ENCODE results near the gene UBE2K. TPM values are rescaled to one million over a fixed set of nuclear protein-coding genes. Genes with fewer than 3 reads are reported as not detected.
"Not testable (repeated sequence)": the region's sequence is repeated elsewhere in the genome, so short reads cannot be mapped to it uniquely, and the experiment has no call there.

UBE2K gene
- total RNA-seq = 10 to 100 TPM; 12.2 to 19.5 TPM

GRCh38 chr4:39697740-39698423 lies at the start of gene UBE2K:
UBE2K (plus strand) TSS chr4:39698136; CDS start chr4:39698328, 192 bp downstream.
- Histone ChIP-seq H3K4me3 (peak within 1 kb of the TSS; percentile 58 to 65), H3K36me3 (replicated peaks in 1 of 2; ENCODE audit: insufficient read depth in 1 of 2, low read depth in 2 of 2) (no peaks in the 10 kb centered on the region), H3K4me1 (peaks cover 33% of the 10 kb centered on the region), H3K27me3 (no peaks in the 10 kb centered on the region), H3K9me3 (no peaks in the 10 kb centered on the region), H3K27ac (peak within 1 kb of the TSS; percentile 92 to 96 (median 94))
- peak; percentile 88 to 90 (median 90) for DNase-seq
- WGBS, 2 donors = 0% methylated on average over 17 to 82 of the region's 84 CpGs
- ATAC-seq = peak; percentile 95
- TF ChIP-seq CTCF (IDR thresholded peaks at IDR 0.05) (peak in 1 of 7 experiments; percentile 25), POLR2A (IDR thresholded peaks at IDR 0.05) (peak; percentile 68 to 90 (median 86))
- intact Hi-C loops (cut with DNase I) = loop anchor here (10.0 kb wide), 1 partner anchor 277 kb away; the partner anchor contains the start of gene PDS5A

GRCh38 chr4:39648213-39648612 lies 49.7 kb upstream of the UBE2K start:
- DNase-seq (no peak), ATAC-seq (no peak)
- Histone ChIP-seq H3K36me3 (replicated peaks in 1 of 2; ENCODE audit: insufficient read depth in 1 of 2, low read depth in 2 of 2) (no peaks in the 10 kb centered on the region), H3K27ac (no peak overlapping the region), H3K4me1 (no peaks in the 10 kb centered on the region), H3K27me3 (no peaks in the 10 kb centered on the region), H3K9me3 (no peaks in the 10 kb centered on the region), H3K4me3 (no peak overlapping the region)
- TF ChIP-seq POLR2A (IDR thresholded peaks at IDR 0.05) = no peak
- no peak for TF ChIP-seq CTCF (IDR thresholded peaks at IDR 0.05)
- WGBS, 2 donors = 74 to 76% methylated on average over 3 of the region's 3 CpGs
- intact Hi-C loops (cut with DNase I) = no loop called here

GRCh38 chr4:39648827-39649558 lies 48.9 kb upstream of the UBE2K start:
- no peak overlapping the region for H3K4me3 ChIP-seq

GRCh38 chr4:39649639-39650265 lies 48.2 kb upstream of the UBE2K start:
- H3K36me3 ChIP-seq (replicated peaks in 1 of 2; ENCODE audit: insufficient read depth in 1 of 2, low read depth in 2 of 2) = no peaks in the 10 kb centered on the region
- H3K27ac ChIP-seq = no peak overlapping the region
- DNase-seq (no peak), ATAC-seq (no peak)
- TF ChIP-seq CTCF (IDR thresholded peaks at IDR 0.05) (no peak), POLR2A (IDR thresholded peaks at IDR 0.05) (no peak)
- 77 to 81% methylated on average over 2 of the region's 2 CpGs for WGBS, 2 donors
- H3K4me1 ChIP-seq = no peaks in the 10 kb centered on the region
- no peaks in the 10 kb centered on the region for H3K27me3 ChIP-seq
- no peaks in the 10 kb centered on the region for H3K9me3 ChIP-seq
- no peak overlapping the region for H3K4me3 ChIP-seq
- intact Hi-C loops (cut with DNase I) = no loop called here

More at GRCh38 chr4:39648827-39649558, 48.9 kb upstream of the UBE2K start:
- H3K9me3 ChIP-seq = no peaks in the 10 kb centered on the region
- WGBS, 2 donors = 81 to 89% methylated on average over 5 to 6 of the region's 6 CpGs
- TF ChIP-seq POLR2A (IDR thresholded peaks at IDR 0.05) (no peak), CTCF (IDR thresholded peaks at IDR 0.05) (no peak)
- H3K36me3 ChIP-seq (replicated peaks in 1 of 2; ENCODE audit: insufficient read depth in 1 of 2, low read depth in 2 of 2) = no peaks in the 10 kb centered on the region
- no peak overlapping the region for H3K27ac ChIP-seq
- DNase-seq (no peak), ATAC-seq (no peak)
- no peaks in the 10 kb centered on the region for H3K27me3 ChIP-seq
- intact Hi-C loops (cut with DNase I) = no loop called here
- H3K4me1 ChIP-seq = no peaks in the 10 kb centered on the region

GRCh38 chr4:39651586-39651985 lies 46.4 kb upstream of the UBE2K start:
- H3K4me1 ChIP-seq; intact Hi-C loops (cut with DNase I); H3K27me3 ChIP-seq; H3K4me3 ChIP-seq; H3K36me3 ChIP-seq (replicated peaks in 1 of 2; ENCODE audit: insufficient read depth in 1 of 2, low read depth in 2 of 2); ATAC-seq; H3K9me3 ChIP-seq; DNase-seq; H3K27ac ChIP-seq: not testable (repeated sequence)
- WGBS, 2 donors = 98 to 100% methylated on average over 4 of the region's 4 CpGs

Measured in body of pancreas (tissue), 4 donors.